Right lobe of liver (tissue), 6 donors: ENCODE data around the gene KAZN. TPM values are rescaled to one million over a fixed set of nuclear protein-coding genes. Genes with fewer than 3 reads are reported as not detected.

ENCODE experiments used
- ATAC-seq, 4 donors: fragments of 200-7000 bp; cut with Tn5 transposase; one replicate each; pipeline ENCODE4 v1.9.1; 2020; ENCODE audit warnings: mild to moderate bottlenecking in 4 of 4, moderate library complexity in 4 of 4
- DNase-seq, 3 donors: peaks; one replicate each; pipeline ENCODE4 v3.0.0-alpha.2; 2020
- H3K27ac ChIP-seq, 3 donors: fragments of 200-600 bp; one replicate each; pipeline ENCODE4 v1.8.0; 2022
- H3K27me3 ChIP-seq, 2 donors: fragments of 200-600 bp; one replicate each; pipeline ENCODE4 v1.8.0; 2022
- H3K36me3 ChIP-seq, 4 donors: fragments of 200-600 bp; sonication (generic) in 1 of 4; one replicate each; pipeline versions ENCODE4 v1.5.1 to v1.8.0; 2017 to 2022; ENCODE audit warnings: control low read depth in 1 of 4
- H3K4me1 ChIP-seq, 4 donors: fragments of 200-600 bp; sonication (generic) in 1 of 4; one replicate each; pipeline versions ENCODE4 v1.5.1 to v1.8.0; 2017 to 2022; ENCODE audit warnings: control low read depth in 1 of 4
- H3K4me3 ChIP-seq, 3 donors: fragments of 200-600 bp; one replicate each; pipeline ENCODE4 v1.8.0; 2022
- H3K9me3 ChIP-seq, 4 donors: fragments of 200-600 bp; sonication (generic) in 1 of 4; one replicate each; pipeline versions ENCODE4 v1.5.1 to v1.8.0; 2017 to 2022; ENCODE audit warnings: control low read depth in 1 of 4
- POLR2A ChIP-seq: fragments of 450-650 bp; IDR thresholded peaks from one replicate; pipeline ENCODE4 v1.6.1; 2017; ENCODE audit warnings: antibody characterized with exemption, mild to moderate bottlenecking
- WGBS: methylation state at CpG from one replicate; pipeline ENCODE4 v1.1.6; 2018; ENCODE audit warnings: low coverage, low lambda C conversion rate; ENCODE audit not compliant: insufficient coverage; ENCODE audit errors: missing lambda C conversion rate; 5-methylcytosine and 5-hydroxymethylcytosine counted together
- intact Hi-C, 2 donors: fragments of 100-400 bp; cut with DNase I; formaldehyde crosslinking; loops; one replicate each; pipeline versions ENCODE4 v1.11.2 to v1.14.1; 2022
- total RNA-seq, 6 experiments: library from RNA; depleted of rRNA in 2 of 6; stranded (reverse); fragments of >200 nt in 2 of 6; fragmentation: NEBNext Ultra II Directional in 3 of 6; extraction: Animal tissue kit (Norgen Biotek cat#: 25700) in 3 of 6; gene quantifications; one replicate each; pipeline versions ENCODE4 v1.1.0 to v1.2.4, GENCODE V29; 2016 to 2023
- TF ChIP-seq, protein P1 (sequence below), 4 donors: fragments of 200-600 bp in 3 of 4; fragments of 450-650 bp in 1 of 4; IDR thresholded peaks; one replicate each; pipeline versions ENCODE4 v1.5.1 to v1.8.0; 2016 to 2022; ENCODE audit warnings: antibody characterized with exemption in 4 of 4, mild to moderate bottlenecking in 2 of 4
- donor health status: DM: no; HTN: yes; CAD: no.
- donor health status: DM: no; HTN: no; CAD: no.
- donor health status: DM: no; HTN: no; CAD: no.
- donor health status: DM: no; HTN: yes; CAD: no.
- donor health status: DM: no; HTN: yes; CAD: no.

Gene KAZN
- total RNA-seq, 6 experiments from 2014 or later, result 1.5 to 7.2 (median 2.7) TPM

DNA sequence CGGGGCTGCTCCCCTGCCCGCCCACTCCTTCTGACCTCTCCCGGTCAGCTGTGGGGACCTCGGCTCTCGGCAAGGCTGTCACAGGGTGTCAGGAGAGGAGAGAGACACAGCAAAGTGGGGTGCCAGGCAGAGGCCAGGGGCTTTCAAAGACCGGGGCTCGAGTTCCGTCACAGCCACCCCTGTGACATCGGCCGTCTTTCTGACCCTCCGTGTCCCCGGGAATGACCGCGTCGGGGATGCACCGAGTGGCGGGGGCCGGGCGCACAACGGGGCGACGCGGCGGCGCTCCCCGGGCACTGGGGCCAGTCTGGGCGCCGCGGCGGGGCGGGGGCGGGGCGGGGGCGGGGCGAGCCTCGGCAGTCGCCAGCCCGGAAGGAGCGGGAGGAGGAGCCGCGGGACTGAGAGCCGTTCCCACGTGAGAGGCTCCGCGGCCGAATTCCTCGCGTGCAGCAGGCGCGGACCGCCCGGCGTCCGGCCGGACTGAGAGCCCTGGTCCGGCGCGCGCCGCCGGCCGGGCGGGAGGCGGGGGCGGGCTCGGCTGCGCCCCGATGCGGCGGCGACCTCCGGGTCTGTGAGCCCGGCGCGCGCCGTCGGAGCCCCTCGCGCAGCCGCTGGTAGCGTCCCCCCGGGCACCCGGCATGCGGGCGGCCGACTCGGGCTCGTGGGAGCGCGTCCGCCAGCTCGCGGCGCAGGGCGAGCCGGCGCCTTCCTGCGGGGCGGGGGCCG lies 325.4 kb downstream of the KAZN start:
- 0% methylated on average over 1 of the region's 101 CpGs for WGBS
- DNase-seq (peak; percentile 57 to 74 (median 69)), ATAC-seq (peak; percentile 67 to 76 (median 72))
- H3K9me3 ChIP-seq, result no peaks in the 10 kb centered on the region
- peaks cover 0 to 13% of the 10 kb centered on the region in 2 donors for H3K27me3 ChIP-seq
- peaks cover 0 to 10% (median 0%) of the 10 kb centered on the region in 4 donors for H3K4me1 ChIP-seq
- no peaks in the 10 kb centered on the region for H3K36me3 ChIP-seq
- peak overlapping the region in 1 of 3 donors; percentile 57 for H3K4me3 ChIP-seq
- no peak overlapping the region for H3K27ac ChIP-seq
- intact Hi-C loops, result no loop called here
- no peak for TF ChIP-seq POLR2A
- TF ChIP-seq, protein P1, sequence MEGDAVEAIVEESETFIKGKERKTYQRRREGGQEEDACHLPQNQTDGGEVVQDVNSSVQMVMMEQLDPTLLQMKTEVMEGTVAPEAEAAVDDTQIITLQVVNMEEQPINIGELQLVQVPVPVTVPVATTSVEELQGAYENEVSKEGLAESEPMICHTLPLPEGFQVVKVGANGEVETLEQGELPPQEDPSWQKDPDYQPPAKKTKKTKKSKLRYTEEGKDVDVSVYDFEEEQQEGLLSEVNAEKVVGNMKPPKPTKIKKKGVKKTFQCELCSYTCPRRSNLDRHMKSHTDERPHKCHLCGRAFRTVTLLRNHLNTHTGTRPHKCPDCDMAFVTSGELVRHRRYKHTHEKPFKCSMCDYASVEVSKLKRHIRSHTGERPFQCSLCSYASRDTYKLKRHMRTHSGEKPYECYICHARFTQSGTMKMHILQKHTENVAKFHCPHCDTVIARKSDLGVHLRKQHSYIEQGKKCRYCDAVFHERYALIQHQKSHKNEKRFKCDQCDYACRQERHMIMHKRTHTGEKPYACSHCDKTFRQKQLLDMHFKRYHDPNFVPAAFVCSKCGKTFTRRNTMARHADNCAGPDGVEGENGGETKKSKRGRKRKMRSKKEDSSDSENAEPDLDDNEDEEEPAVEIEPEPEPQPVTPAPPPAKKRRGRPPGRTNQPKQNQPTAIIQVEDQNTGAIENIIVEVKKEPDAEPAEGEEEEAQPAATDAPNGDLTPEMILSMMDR (IDR thresholded peaks at IDR 0.05), result no peak

DNA sequence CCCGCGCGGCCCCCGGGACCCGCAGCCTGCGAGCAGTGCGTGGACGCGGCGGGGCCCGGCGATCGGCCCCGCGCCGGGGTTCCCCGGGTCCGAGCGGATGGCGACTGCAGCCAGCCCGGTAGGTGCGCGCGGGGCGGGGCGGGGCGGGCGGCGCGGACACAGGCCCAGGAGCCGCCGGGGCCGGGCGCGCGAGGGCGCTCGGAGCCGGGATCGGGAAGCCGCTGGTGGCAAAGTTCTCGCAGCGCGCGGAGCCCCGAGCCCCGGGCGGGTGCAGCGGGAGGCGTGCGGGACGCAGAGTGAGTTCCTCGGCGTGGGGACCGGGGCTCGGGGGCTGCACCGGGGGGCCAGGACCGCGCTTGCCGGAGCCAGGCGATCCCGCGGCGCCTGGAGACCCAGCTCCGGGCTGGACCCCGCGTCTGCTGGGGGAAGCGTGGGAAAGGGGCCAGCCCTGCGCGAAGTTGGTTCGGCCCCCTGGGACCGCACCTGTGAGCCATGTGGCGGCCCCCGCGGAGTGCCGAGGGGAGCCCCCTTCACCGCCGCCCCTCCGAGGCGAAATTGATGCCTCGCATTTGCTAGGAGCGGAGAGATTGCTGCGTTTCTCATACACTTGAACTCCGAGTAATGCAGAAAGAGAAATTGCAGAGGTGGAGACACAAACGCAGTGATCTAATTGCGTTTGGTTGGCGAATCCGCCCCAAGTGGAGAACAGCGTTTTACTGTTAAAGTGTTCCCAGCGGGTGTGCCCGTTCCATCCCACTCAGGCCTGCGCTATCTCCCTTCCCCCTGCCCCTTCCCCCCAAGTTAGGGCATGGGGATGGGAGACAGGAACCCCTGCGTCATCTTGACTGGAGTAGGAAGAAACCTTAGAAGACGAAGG lies 326.2 kb downstream of the KAZN start:
- intact Hi-C loops, result no loop called here
- H3K27me3 ChIP-seq, result peaks cover 0 to 13% of the 10 kb centered on the region in 2 donors
- peak overlapping the region in 1 of 3 donors; percentile 54 for H3K27ac ChIP-seq
- ATAC-seq, result peak; percentile 43 to 73 (median 46)
- no peaks in the 10 kb centered on the region for H3K36me3 ChIP-seq
- H3K9me3 ChIP-seq, result no peaks in the 10 kb centered on the region
- TF ChIP-seq, protein P1 (IDR thresholded peaks at IDR 0.05), result peak in 1 of 4 donors; percentile 45
- no peak for TF ChIP-seq POLR2A
- 0% methylated on average over 7 of the region's 94 CpGs for WGBS
- DNase-seq, result peak in 2 of 3 donors; percentile 57 to 65
- H3K4me1 ChIP-seq, result peaks cover 0 to 14% (median 0%) of the 10 kb centered on the region in 4 donors
- H3K4me3 ChIP-seq, result peak overlapping the region; percentile 44 to 57 (median 52)

DNA sequence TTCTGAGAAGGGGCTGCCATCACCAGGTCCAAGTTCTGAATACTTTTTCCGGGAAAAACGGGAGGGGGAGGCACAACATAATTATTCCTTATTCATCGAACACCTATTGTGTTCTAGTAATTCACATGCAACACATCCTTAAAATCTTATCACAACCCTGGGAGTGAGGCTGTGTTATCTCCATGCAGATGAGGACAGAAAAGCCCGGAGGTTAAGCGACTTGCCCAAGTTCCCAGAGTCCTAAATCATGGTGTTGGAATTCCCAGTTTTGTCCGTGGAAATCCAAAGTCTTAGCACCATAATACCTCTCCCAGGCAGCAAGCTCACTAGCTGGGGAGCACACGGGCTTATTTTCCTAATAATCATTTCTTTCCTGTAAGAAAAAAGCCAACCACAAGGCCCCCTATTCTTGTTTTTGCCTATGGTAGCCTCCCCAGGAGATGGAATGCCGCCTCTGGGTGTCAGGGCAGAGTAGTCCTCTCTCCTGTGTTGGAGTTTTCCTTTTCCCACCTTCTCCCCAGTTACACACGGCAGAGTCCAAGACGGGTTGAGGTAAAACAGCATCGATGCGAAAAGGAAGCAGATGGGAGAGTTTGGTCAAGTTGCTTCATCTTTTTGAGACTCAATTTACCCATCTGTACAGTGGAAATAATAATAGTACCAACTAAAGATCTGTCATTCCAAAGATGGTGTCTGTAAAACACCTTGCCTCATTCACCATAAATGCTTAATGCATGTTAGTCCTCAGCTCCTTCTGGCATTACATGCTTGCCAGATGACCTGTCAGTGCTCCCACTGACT lies 327.1 kb downstream of the KAZN start:
- no peak for DNase-seq
- TF ChIP-seq, protein P1 (IDR thresholded peaks at IDR 0.05), result no peak
- TF ChIP-seq POLR2A, result no peak
- no peak for ATAC-seq
- Histone ChIP-seq H3K9me3 (no peaks in the 10 kb centered on the region), H3K27ac (no peak overlapping the region), H3K4me1 (peaks cover 0 to 14% (median 0%) of the 10 kb centered on the region in 4 donors), H3K27me3 (peaks cover 0 to 13% of the 10 kb centered on the region in 2 donors), H3K36me3 (no peaks in the 10 kb centered on the region), H3K4me3 (peak overlapping the region; percentile 44 to 57 (median 52))
- intact Hi-C loops, result no loop called here
- WGBS, result 35% methylated on average over 12 of the region's 12 CpGs

DNA sequence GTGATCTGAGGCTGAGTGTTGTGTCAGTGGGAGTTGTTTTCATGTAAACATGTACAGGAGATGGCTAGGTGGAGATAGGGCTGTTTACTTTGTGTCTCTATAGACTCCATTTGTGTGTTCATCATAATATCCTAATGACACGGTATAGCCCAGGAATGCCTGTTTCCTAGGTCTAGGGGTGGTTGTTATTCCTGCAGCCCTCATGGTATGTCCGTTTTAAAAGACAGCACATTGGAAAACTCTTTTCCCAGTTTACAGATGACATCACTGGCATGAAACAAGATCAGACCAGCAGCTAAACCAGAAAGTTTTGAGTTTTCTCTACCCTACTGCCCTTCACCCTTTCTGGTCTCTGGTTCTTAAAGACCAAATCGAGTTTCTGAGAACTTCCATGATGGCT lies 327.7 kb downstream of the KAZN start:
- WGBS, result 18% methylated on average over 3 of the region's 3 CpGs
- DNase-seq, result no peak
- peak overlapping the region in 1 of 3 donors; percentile 57 for H3K4me3 ChIP-seq
- no peak for ATAC-seq
- H3K36me3 ChIP-seq, result no peaks in the 10 kb centered on the region
- peaks cover 0 to 14% (median 0%) of the 10 kb centered on the region in 4 donors for H3K4me1 ChIP-seq
- no peak overlapping the region for H3K27ac ChIP-seq
- TF ChIP-seq, protein P1 (IDR thresholded peaks at IDR 0.05), result no peak
- no peak for TF ChIP-seq POLR2A
- no peaks in the 10 kb centered on the region for H3K9me3 ChIP-seq
- peaks cover 0 to 13% of the 10 kb centered on the region in 2 donors for H3K27me3 ChIP-seq
- intact Hi-C loops, result no loop called here
